ENCODE measurements around the gene CSTF2. TPM values are rescaled to one million over a fixed set of nuclear protein-coding genes. Genes with fewer than 3 reads are reported as not detected.

Gene CSTF2
- total RNA-seq, 1 experiment from 2014 or later, result 30.3 TPM

GRCh38 chrX:100797359-100797758 lies 22.8 kb upstream of the CSTF2 start:
- CTCF ChIA-PET, result no interaction called here
- H3K4me1 Mint-ChIP-seq, result 0 out of 2 replicates have a peak, but pooled peaks cover 3% of the 10 kb centered on the region

GRCh38 chrX:100798484-100799214 lies 21.5 kb upstream of the CSTF2 start:
- DNase-seq (ENCODE audit: low spot score) (no peak), ATAC-seq (no peak)
- no peaks in the 10 kb centered on the region for H3K9me3 Mint-ChIP-seq
- POLR2A ChIA-PET, result no interaction called here
- H3K4me3 Mint-ChIP-seq, result no peak overlapping the region
- H3K4me1 Mint-ChIP-seq, result 0 out of 2 replicates have a peak, but pooled peaks cover 3% of the 10 kb centered on the region
- no peaks in the 10 kb centered on the region for H3K36me3 Mint-ChIP-seq
- no peak overlapping the region for H3K27ac Mint-ChIP-seq
- CTCF ChIA-PET, result no interaction called here
- no peaks in the 10 kb centered on the region; the same call in none of the 2 replicates for H3K27me3 Mint-ChIP-seq (ENCODE audit: low read depth)
- TF ChIP-seq TP53 (CRISPR knock-in tag; IDR thresholded peaks at IDR 0.05) (no peak), SMAD3 (CRISPR knock-in tag; IDR thresholded peaks at IDR 0.05; ENCODE audit: borderline replicate concordance) (no peak), E2F4 (CRISPR knock-in tag; IDR thresholded peaks at IDR 0.05; ENCODE audit: borderline replicate concordance, low read depth) (no peak), ZNF396 (CRISPR knock-in tag; IDR thresholded peaks at IDR 0.05; ENCODE audit: borderline replicate concordance) (no peak), NFATC4 (CRISPR knock-in tag; IDR thresholded peaks at IDR 0.05) (no peak), JUN (CRISPR knock-in tag; IDR thresholded peaks at IDR 0.05) (no peak), ZSCAN18 (CRISPR knock-in tag; IDR thresholded peaks at IDR 0.05) (no peak)
- TF ChIP-seq, protein P1, sequence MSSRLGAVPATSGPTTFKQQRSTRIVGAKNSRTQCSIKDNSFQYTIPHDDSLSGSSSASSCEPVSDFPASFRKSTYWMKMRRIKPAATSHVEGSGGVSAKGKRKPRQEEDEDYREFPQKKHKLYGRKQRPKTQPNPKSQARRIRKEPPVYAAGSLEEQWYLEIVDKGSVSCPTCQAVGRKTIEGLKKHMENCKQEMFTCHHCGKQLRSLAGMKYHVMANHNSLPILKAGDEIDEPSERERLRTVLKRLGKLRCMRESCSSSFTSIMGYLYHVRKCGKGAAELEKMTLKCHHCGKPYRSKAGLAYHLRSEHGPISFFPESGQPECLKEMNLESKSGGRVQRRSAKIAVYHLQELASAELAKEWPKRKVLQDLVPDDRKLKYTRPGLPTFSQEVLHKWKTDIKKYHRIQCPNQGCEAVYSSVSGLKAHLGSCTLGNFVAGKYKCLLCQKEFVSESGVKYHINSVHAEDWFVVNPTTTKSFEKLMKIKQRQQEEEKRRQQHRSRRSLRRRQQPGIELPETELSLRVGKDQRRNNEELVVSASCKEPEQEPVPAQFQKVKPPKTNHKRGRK (CRISPR knock-in tag; IDR thresholded peaks at IDR 0.05; ENCODE audit: borderline replicate concordance), result no peak
- TF ChIP-seq, protein P2, sequence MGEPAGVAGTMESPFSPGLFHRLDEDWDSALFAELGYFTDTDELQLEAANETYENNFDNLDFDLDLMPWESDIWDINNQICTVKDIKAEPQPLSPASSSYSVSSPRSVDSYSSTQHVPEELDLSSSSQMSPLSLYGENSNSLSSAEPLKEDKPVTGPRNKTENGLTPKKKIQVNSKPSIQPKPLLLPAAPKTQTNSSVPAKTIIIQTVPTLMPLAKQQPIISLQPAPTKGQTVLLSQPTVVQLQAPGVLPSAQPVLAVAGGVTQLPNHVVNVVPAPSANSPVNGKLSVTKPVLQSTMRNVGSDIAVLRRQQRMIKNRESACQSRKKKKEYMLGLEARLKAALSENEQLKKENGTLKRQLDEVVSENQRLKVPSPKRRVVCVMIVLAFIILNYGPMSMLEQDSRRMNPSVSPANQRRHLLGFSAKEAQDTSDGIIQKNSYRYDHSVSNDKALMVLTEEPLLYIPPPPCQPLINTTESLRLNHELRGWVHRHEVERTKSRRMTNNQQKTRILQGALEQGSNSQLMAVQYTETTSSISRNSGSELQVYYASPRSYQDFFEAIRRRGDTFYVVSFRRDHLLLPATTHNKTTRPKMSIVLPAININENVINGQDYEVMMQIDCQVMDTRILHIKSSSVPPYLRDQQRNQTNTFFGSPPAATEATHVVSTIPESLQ (CRISPR knock-in tag; IDR thresholded peaks at IDR 0.05), result no peak
- TF ChIP-seq, protein P3, sequence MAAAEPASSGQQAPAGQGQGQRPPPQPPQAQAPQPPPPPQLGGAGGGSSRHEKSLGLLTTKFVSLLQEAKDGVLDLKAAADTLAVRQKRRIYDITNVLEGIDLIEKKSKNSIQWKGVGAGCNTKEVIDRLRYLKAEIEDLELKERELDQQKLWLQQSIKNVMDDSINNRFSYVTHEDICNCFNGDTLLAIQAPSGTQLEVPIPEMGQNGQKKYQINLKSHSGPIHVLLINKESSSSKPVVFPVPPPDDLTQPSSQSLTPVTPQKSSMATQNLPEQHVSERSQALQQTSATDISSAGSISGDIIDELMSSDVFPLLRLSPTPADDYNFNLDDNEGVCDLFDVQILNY (CRISPR knock-in tag; IDR thresholded peaks at IDR 0.05), result no peak
- TF ChIP-seq, protein P4, sequence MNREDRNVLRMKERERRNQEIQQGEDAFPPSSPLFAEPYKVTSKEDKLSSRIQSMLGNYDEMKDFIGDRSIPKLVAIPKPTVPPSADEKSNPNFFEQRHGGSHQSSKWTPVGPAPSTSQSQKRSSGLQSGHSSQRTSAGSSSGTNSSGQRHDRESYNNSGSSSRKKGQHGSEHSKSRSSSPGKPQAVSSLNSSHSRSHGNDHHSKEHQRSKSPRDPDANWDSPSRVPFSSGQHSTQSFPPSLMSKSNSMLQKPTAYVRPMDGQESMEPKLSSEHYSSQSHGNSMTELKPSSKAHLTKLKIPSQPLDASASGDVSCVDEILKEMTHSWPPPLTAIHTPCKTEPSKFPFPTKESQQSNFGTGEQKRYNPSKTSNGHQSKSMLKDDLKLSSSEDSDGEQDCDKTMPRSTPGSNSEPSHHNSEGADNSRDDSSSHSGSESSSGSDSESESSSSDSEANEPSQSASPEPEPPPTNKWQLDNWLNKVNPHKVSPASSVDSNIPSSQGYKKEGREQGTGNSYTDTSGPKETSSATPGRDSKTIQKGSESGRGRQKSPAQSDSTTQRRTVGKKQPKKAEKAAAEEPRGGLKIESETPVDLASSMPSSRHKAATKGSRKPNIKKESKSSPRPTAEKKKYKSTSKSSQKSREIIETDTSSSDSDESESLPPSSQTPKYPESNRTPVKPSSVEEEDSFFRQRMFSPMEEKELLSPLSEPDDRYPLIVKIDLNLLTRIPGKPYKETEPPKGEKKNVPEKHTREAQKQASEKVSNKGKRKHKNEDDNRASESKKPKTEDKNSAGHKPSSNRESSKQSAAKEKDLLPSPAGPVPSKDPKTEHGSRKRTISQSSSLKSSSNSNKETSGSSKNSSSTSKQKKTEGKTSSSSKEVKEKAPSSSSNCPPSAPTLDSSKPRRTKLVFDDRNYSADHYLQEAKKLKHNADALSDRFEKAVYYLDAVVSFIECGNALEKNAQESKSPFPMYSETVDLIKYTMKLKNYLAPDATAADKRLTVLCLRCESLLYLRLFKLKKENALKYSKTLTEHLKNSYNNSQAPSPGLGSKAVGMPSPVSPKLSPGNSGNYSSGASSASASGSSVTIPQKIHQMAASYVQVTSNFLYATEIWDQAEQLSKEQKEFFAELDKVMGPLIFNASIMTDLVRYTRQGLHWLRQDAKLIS (CRISPR knock-in tag; IDR thresholded peaks at IDR 0.05; ENCODE audit: borderline replicate concordance), result no peak

More at GRCh38 chrX:100797359-100797758, 22.8 kb upstream of the CSTF2 start:
- Mint-ChIP-seq H3K27ac (no peak overlapping the region), H3K36me3 (no peaks in the 10 kb centered on the region), H3K9me3 (no peaks in the 10 kb centered on the region), H3K27me3 (ENCODE audit: low read depth) (no peaks in the 10 kb centered on the region; the same call in none of the 2 replicates), H3K4me3 (no peak overlapping the region)
- POLR2A ChIA-PET, result no interaction called here
- TF ChIP-seq ZNF425 (CRISPR knock-in tag; conservative IDR thresholded peaks at IDR 0.05), result no peak
- no peak for TF ChIP-seq ATF1 (CRISPR knock-in tag; IDR thresholded peaks at IDR 0.05)
- TF ChIP-seq NR3C1 (CRISPR knock-in tag; conservative IDR thresholded peaks at IDR 0.05; ENCODE audit: low read depth), result no peak
- TF ChIP-seq SMAD4 (CRISPR knock-in tag; IDR thresholded peaks at IDR 0.05), result no peak
- no peak for TF ChIP-seq E2F4 (CRISPR knock-in tag; IDR thresholded peaks at IDR 0.05; ENCODE audit: borderline replicate concordance, low read depth)
- DNase-seq (ENCODE audit: low spot score), result no peak
- ATAC-seq, result no peak

All from WTC11 (cell line).